Adrenal gland (tissue), 5 donors: ENCODE measurements around the gene ACTR1B.

Source experiments
- CTCF ChIP-seq, 6 experiments: fragments of 450-650 bp in 4 of 6; fragments of 200-600 bp in 2 of 6; sonication (generic) in 1 of 6; IDR thresholded peaks; 1 replicate in 5 of 6; 2 replicates in 1 of 6; pipeline versions ENCODE4 v1.5.1 to v1.8.0; 2016 to 2021; ENCODE audit warnings: antibody characterized with exemption in 6 of 6, mild to moderate bottlenecking in 2 of 6, moderate library complexity in 1 of 6
- POLR2A ChIP-seq, 2 donors: fragments of 450-650 bp; IDR thresholded peaks; one replicate each; pipeline ENCODE4 v1.6.1; 2017; ENCODE audit warnings: antibody characterized with exemption in 2 of 2, mild to moderate bottlenecking in 2 of 2, moderate library complexity in 1 of 2
- donor health status: DM: no; HTN: no; CAD: no.

GRCh38 chr2:97699765-97700444 is 36.1 kb upstream of the ACTR1B start:
- TF ChIP-seq CTCF (IDR thresholded peaks at IDR 0.05): peak; percentile 26 to 66 (median 54)
- no peak for TF ChIP-seq POLR2A (IDR thresholded peaks at IDR 0.05)
